T-helper 2 cell treated with Interferon-gamma antibody and Interleukin-4, amounts not matched to agents 5 μg/mL and 100 μg/mL, for 36 hours (primary cell): ENCODE results near the gene CD93.

Source experiments
- DNase-seq: peaks from one replicate; pipeline ENCODE4 v3.0.0; 2021; ENCODE audit warnings: low spot score
- H3K27ac Mint-ChIP-seq: one replicate; pipeline ENCODE4 v1.8.0; 2021; ENCODE audit warnings: mild to moderate bottlenecking, mixed read lengths
- H3K27me3 Mint-ChIP-seq: one replicate; pipeline ENCODE4 v1.8.0; 2021; ENCODE audit warnings: low read depth, mixed read lengths
- H3K36me3 Mint-ChIP-seq: one replicate; pipeline ENCODE4 v1.8.0; 2021; ENCODE audit warnings: low read depth, mixed read lengths
- H3K4me1 Mint-ChIP-seq: one replicate; pipeline ENCODE4 v1.8.0; 2021; ENCODE audit warnings: low read depth, mixed read lengths
- H3K4me3 Mint-ChIP-seq: one replicate; pipeline ENCODE4 v1.8.0; 2022; ENCODE audit warnings: mild to moderate bottlenecking, moderate library complexity, mixed read lengths
- H3K9me3 Mint-ChIP-seq: one replicate; pipeline ENCODE4 v1.8.0; 2021; ENCODE audit warnings: mixed read lengths

The CD93 gene

GRCh38 chr20:23077277-23077676, 8.8 kb downstream of the CD93 start:
- Mint-ChIP-seq H3K9me3 (no peaks in the 10 kb centered on the region), H3K27me3 (peaks cover 3% of the 10 kb centered on the region), H3K27ac (no peak overlapping the region), H3K36me3 (no peaks in the 10 kb centered on the region), H3K4me1 (peaks cover 2% of the 10 kb centered on the region), H3K4me3 (no peak overlapping the region)
- DNase-seq = no peak

- no peak overlapping the region for H3K27ac Mint-ChIP-seq
- H3K4me3 Mint-ChIP-seq = no peak overlapping the region
- H3K36me3 Mint-ChIP-seq = no peaks in the 10 kb centered on the region
- H3K4me1 Mint-ChIP-seq = no peaks in the 10 kb centered on the region
- no peaks in the 10 kb centered on the region for H3K27me3 Mint-ChIP-seq
- no peaks in the 10 kb centered on the region for H3K9me3 Mint-ChIP-seq
- DNase-seq = no peak
Observed at GRCh38 chr20:23074052-23074451, 12.1 kb downstream of the CD93 start.

GRCh38 chr20:23072892-23073586, 13.1 kb downstream of the CD93 start:
- no peak for DNase-seq
- H3K4me3 Mint-ChIP-seq = no peak overlapping the region
- no peaks in the 10 kb centered on the region for H3K9me3 Mint-ChIP-seq
- no peaks in the 10 kb centered on the region for H3K36me3 Mint-ChIP-seq
- H3K27ac Mint-ChIP-seq = no peak overlapping the region
- H3K4me1 Mint-ChIP-seq = no peaks in the 10 kb centered on the region
- H3K27me3 Mint-ChIP-seq = no peaks in the 10 kb centered on the region

GRCh38 chr20:23071996-23072395, 14.1 kb downstream of the CD93 start:
- H3K4me3 Mint-ChIP-seq = no peak overlapping the region
- H3K36me3 Mint-ChIP-seq = no peaks in the 10 kb centered on the region
- no peaks in the 10 kb centered on the region for H3K27me3 Mint-ChIP-seq
- no peak for DNase-seq
- H3K9me3 Mint-ChIP-seq = no peaks in the 10 kb centered on the region
- no peaks in the 10 kb centered on the region for H3K4me1 Mint-ChIP-seq
- H3K27ac Mint-ChIP-seq = no peak overlapping the region

- no peaks in the 10 kb centered on the region for H3K9me3 Mint-ChIP-seq
- no peak overlapping the region for H3K4me3 Mint-ChIP-seq
- no peak overlapping the region for H3K27ac Mint-ChIP-seq
- no peak for DNase-seq
- no peaks in the 10 kb centered on the region for H3K4me1 Mint-ChIP-seq
- H3K36me3 Mint-ChIP-seq = no peaks in the 10 kb centered on the region
- H3K27me3 Mint-ChIP-seq = peaks cover 2% of the 10 kb centered on the region
Observed at GRCh38 chr20:23071398-23071797, 14.7 kb downstream of the CD93 start.

GRCh38 chr20:23069108-23069507, 17.0 kb downstream of the CD93 start:
- no peaks in the 10 kb centered on the region for H3K36me3 Mint-ChIP-seq
- H3K27me3 Mint-ChIP-seq = peaks cover 7% of the 10 kb centered on the region
- H3K4me3 Mint-ChIP-seq = no peak overlapping the region
- H3K4me1 Mint-ChIP-seq = no peaks in the 10 kb centered on the region
- DNase-seq = no peak
- H3K9me3 Mint-ChIP-seq = no peaks in the 10 kb centered on the region
- no peak overlapping the region for H3K27ac Mint-ChIP-seq

GRCh38 chr20:23068283-23068682, 17.8 kb downstream of the CD93 start:
- H3K27me3 Mint-ChIP-seq = peaks cover 7% of the 10 kb centered on the region
- no peaks in the 10 kb centered on the region for H3K36me3 Mint-ChIP-seq
- H3K4me1 Mint-ChIP-seq = no peaks in the 10 kb centered on the region
- no peaks in the 10 kb centered on the region for H3K9me3 Mint-ChIP-seq
- no peak overlapping the region for H3K27ac Mint-ChIP-seq
- DNase-seq = no peak
- H3K4me3 Mint-ChIP-seq = no peak overlapping the region

- Mint-ChIP-seq H3K4me3 (no peak overlapping the region), H3K27ac (no peak overlapping the region), H3K9me3 (no peaks in the 10 kb centered on the region), H3K4me1 (no peaks in the 10 kb centered on the region), H3K36me3 (no peaks in the 10 kb centered on the region), H3K27me3 (peaks cover 7% of the 10 kb centered on the region)
- no peak for DNase-seq
Observed at GRCh38 chr20:23066772-23067171, 19.4 kb downstream of the CD93 start.

- H3K4me1 Mint-ChIP-seq = no peaks in the 10 kb centered on the region
- no peak overlapping the region for H3K27ac Mint-ChIP-seq
- no peaks in the 10 kb centered on the region for H3K9me3 Mint-ChIP-seq
- peaks cover 8% of the 10 kb centered on the region for H3K27me3 Mint-ChIP-seq
- H3K36me3 Mint-ChIP-seq = no peaks in the 10 kb centered on the region
- DNase-seq = no peak
- H3K4me3 Mint-ChIP-seq = no peak overlapping the region
Observed at GRCh38 chr20:23065266-23066201, 20.6 kb downstream of the CD93 start.

GRCh38 chr20:23063581-23063980, 22.5 kb downstream of the CD93 start:
- Mint-ChIP-seq H3K9me3 (no peaks in the 10 kb centered on the region), H3K36me3 (no peaks in the 10 kb centered on the region)
- no peak for DNase-seq

GRCh38 chr20:23063168-23063567, 23.0 kb downstream of the CD93 start:
- Mint-ChIP-seq H3K4me3 (no peak overlapping the region), H3K27me3 (peaks cover 10% of the 10 kb centered on the region), H3K4me1 (no peaks in the 10 kb centered on the region), H3K9me3 (no peaks in the 10 kb centered on the region), H3K36me3 (no peaks in the 10 kb centered on the region), H3K27ac (no peak overlapping the region)
- no peak for DNase-seq

More at GRCh38 chr20:23063581-23063980, 22.5 kb downstream of the CD93 start:
- Mint-ChIP-seq H3K4me1 (no peaks in the 10 kb centered on the region), H3K27me3 (peaks cover 10% of the 10 kb centered on the region), H3K27ac (no peak overlapping the region), H3K4me3 (no peak overlapping the region)

GRCh38 chr20:23062632-23063031, 23.5 kb downstream of the CD93 start:
- Mint-ChIP-seq H3K27me3 (peaks cover 12% of the 10 kb centered on the region), H3K36me3 (no peaks in the 10 kb centered on the region), H3K27ac (no peak overlapping the region), H3K4me3 (no peak overlapping the region), H3K9me3 (no peaks in the 10 kb centered on the region), H3K4me1 (no peaks in the 10 kb centered on the region)
- no peak for DNase-seq

- Mint-ChIP-seq H3K4me1 (no peaks in the 10 kb centered on the region), H3K27ac (no peak overlapping the region), H3K4me3 (no peak overlapping the region), H3K27me3 (peaks cover 16% of the 10 kb centered on the region), H3K36me3 (no peaks in the 10 kb centered on the region), H3K9me3 (no peaks in the 10 kb centered on the region)
- DNase-seq = no peak
Observed at GRCh38 chr20:23061734-23062561, 24.2 kb downstream of the CD93 start.

- Mint-ChIP-seq H3K4me1 (no peaks in the 10 kb centered on the region), H3K36me3 (no peaks in the 10 kb centered on the region), H3K27ac (no peak overlapping the region), H3K4me3 (no peak overlapping the region), H3K27me3 (peaks cover 17% of the 10 kb centered on the region), H3K9me3 (peaks cover 5% of the 10 kb centered on the region)
- no peak for DNase-seq
Observed at GRCh38 chr20:23061262-23061661, 24.9 kb downstream of the CD93 start.
